Thyroid gland (tissue), 4 donors: Measurements from ENCODE around the gene CFAP141.

Experiments
- POLR2A ChIP-seq, 2 donors: fragments of 450-650 bp; IDR thresholded peaks; one replicate each; pipeline ENCODE4 v1.6.1; 2017; ENCODE audit warnings: antibody characterized with exemption in 2 of 2, mild to moderate bottlenecking in 2 of 2, moderate library complexity in 1 of 2
- TF ChIP-seq, protein P1 (sequence below), 6 experiments: fragments of 200-600 bp in 3 of 6; fragments of 450-650 bp in 3 of 6; sonication (generic) in 3 of 6; IDR thresholded peaks; one replicate each; pipeline ENCODE4 v1.5.1; 2016 to 2019; ENCODE audit warnings: antibody characterized with exemption in 6 of 6, mild to moderate bottlenecking in 2 of 6, inconsistent platforms in 1 of 6, moderate library complexity in 1 of 6

DNA sequence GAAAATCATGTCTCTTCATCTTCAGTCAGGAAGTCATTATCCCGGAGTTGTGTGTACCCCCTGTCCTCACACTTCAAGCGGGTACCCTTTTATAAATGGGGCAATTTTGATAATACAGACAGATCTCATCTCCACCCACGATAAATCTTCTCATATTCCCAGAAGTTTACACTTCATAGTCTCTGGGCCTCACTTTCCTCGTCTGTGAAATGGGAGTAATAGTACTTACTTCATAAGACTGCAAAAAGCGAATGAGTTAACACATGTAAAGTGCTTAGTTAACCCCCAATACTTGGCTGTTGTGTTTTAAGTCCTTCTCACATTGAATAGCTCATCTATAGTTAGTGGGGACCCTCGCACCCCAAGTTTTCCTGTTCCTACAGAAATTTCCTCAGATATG is 52.1 kb downstream of the CFAP141 start:
- TF ChIP-seq, protein P1, sequence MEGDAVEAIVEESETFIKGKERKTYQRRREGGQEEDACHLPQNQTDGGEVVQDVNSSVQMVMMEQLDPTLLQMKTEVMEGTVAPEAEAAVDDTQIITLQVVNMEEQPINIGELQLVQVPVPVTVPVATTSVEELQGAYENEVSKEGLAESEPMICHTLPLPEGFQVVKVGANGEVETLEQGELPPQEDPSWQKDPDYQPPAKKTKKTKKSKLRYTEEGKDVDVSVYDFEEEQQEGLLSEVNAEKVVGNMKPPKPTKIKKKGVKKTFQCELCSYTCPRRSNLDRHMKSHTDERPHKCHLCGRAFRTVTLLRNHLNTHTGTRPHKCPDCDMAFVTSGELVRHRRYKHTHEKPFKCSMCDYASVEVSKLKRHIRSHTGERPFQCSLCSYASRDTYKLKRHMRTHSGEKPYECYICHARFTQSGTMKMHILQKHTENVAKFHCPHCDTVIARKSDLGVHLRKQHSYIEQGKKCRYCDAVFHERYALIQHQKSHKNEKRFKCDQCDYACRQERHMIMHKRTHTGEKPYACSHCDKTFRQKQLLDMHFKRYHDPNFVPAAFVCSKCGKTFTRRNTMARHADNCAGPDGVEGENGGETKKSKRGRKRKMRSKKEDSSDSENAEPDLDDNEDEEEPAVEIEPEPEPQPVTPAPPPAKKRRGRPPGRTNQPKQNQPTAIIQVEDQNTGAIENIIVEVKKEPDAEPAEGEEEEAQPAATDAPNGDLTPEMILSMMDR (IDR thresholded peaks at IDR 0.05) = no peak
- no peak for TF ChIP-seq POLR2A (IDR thresholded peaks at IDR 0.05)
